Omental fat pad (tissue), 4 donors: ENCODE data around the gene TRIM44. TPM values are rescaled to one million over a fixed set of nuclear protein-coding genes. Genes with fewer than 3 reads are reported as not detected.

Experiments used
- ATAC-seq: fragments of 150-250 bp; one replicate; pipeline ENCODE4 v1.9.1; 2016; ENCODE audit warnings: mild to moderate bottlenecking, moderate library complexity; ENCODE audit not compliant: low FRiP score
- DNase-seq: peaks from one replicate; pipeline ENCODE4 v3.0.0-alpha.2; 2019; ENCODE audit warnings: low spot score
- CTCF ChIP-seq, 3 donors: fragments of 450-650 bp; IDR thresholded peaks; one replicate each; pipeline ENCODE4 v1.5.1; 2016 to 2017; ENCODE audit warnings: antibody characterized with exemption in 3 of 3, mild to moderate bottlenecking in 3 of 3, moderate library complexity in 2 of 3
- total RNA-seq, 4 donors: library from RNA; depleted of rRNA; stranded (reverse); fragments of >200 nt; gene quantifications; one replicate each; pipeline ENCODE4 v1.1.0, GENCODE V29; 2016

The TRIM44 gene
- total RNA-seq, 4 donors from 2014 or later = 47.3 to 64.0 (median 52.1) TPM

DNA sequence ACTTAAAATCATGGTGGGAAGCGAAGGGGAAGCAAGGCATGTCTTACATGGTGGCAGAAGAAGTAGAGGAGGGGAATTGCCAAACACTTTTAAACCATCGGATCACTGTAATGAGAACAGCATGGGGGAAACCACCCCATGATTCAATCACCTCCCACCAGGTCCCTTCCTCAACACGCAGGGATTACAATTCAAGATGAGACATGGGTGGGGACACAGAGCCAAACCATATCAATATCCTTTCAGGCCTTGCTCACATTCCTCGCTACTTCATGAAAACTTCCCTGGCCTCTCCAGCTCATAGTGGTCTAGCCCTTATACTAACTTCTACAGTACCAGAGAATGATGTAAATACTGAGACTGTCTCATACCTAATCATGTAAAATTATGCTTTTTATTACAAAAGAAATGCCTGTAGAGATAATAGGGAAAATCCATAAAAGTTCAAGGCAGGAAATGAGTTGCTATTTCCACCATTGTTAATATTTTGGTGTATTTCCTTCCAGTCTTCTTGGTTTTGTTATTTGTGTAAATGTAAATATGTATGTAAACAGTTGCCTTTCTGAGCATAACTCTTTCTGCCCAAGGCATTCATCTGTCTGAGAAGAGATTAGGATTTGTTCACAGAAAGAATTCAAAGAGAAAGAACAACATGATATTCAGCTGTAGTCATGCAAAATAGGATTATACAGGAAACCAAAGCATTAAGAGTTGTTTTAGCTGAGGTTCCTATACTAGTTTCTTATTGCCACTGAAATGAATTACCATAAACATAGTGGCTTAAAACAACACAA, 177.0 kb downstream of the TRIM44 start:
- no peak for TF ChIP-seq CTCF (IDR thresholded peaks at IDR 0.05)
- DNase-seq = no peak
- no peak for ATAC-seq

- ATAC-seq (no peak), DNase-seq (no peak)
- no peak for TF ChIP-seq CTCF (IDR thresholded peaks at IDR 0.05)
Observed at GRCh38 chr11:35841733-35842132, 179.2 kb downstream of the TRIM44 start.

- no peak for DNase-seq
- TF ChIP-seq CTCF (IDR thresholded peaks at IDR 0.05) = no peak
- ATAC-seq = no peak
Observed at GRCh38 chr11:35842958-35843357, 180.4 kb downstream of the TRIM44 start.

DNA sequence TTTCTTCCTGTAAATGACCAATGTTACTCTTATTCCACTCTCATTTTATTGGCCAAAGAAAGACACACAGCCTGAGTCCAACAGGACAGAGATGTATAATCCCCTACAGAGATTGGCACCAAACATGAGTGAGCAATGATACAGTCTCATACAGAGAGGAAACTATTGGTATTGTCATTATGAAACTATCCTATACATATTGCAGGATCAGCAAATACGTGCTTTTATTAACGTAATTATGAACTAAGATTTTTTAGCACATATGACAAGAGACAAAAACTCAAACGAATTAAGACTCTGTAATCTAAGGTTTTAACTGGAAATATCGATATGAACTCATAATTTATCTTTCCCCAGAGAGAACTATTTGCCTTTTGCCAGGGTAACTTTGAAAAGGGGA, 182.0 kb downstream of the TRIM44 start:
- ATAC-seq = no peak
- DNase-seq = no peak
- no peak for TF ChIP-seq CTCF (IDR thresholded peaks at IDR 0.05)

DNA sequence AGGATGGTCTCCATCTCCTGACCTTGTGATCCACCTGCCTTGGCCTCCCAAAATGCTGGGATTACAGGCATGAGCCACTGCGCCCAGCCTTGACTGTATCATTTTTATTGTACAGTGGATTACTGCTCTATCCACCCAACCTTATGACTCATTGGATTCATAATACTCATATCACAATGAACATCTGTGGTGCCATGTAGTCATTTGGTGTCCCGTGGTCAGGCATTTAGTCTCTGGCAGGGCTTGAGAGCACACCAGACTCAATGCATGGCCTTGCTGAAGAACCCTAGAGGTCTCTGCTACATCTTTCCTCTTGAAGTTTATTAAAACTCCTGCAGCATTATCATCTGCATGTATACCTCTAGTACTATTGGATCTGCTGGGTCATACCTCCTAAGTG, 183.3 kb downstream of the TRIM44 start:
- no peak for ATAC-seq
- DNase-seq = no peak
- no peak for TF ChIP-seq CTCF (IDR thresholded peaks at IDR 0.05)

- no peak for TF ChIP-seq CTCF (IDR thresholded peaks at IDR 0.05)
- DNase-seq = no peak
- no peak for ATAC-seq
Observed at GRCh38 chr11:35846874-35847273, 184.3 kb downstream of the TRIM44 start.

GRCh38 chr11:35847473-35847872, 184.9 kb downstream of the TRIM44 start:
- no peak for TF ChIP-seq CTCF (IDR thresholded peaks at IDR 0.05)
- ATAC-seq (no peak), DNase-seq (no peak)
